ENCODE results near the gene UMAD1.
A peak's percentile ranks its signal among the peaks of the same experiment; 100 is the strongest.

UMAD1 gene

DNA sequence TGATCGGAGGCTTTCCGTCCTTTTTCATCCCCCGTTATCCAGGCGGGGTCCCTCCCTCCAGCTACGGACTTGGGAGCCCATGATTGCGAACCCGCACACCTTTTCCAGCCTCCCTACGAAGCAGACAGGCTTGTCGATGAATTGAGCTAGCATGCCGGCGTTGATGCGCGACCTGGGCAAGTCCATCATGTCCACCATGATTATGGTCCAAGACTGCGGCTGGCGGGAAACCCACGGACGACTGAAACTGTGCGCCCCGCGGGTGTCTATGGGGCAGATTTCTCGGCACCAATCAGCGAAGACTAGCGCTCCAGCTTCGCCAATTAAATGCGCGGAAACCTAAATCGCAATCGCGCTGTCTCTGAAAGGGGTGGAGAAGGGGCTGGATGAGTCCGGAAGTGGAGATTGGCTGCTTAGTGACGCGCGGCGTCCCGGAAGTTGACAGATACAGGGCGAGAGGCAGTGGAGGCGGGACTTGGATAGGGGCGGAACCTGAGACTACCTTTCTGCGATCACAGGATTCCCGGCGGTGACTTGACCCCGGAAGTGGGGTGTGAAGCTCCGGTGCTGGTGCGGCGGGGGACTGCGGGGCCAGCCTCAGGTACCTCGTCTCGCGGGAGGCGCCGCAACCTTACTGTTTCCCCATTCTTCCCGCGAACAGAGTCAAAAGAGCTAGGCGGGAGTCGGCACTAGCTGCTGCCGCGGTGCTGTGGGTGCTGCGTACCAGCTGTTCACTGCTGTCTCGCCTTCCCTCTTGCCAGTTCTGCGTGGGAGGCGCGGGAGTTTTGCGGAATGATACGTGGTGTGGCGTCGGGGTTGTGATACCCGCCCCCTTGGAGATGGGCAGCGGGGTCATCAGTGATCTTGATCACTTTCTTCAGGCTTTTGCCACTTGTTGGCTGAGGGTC is at the start of gene UMAD1:
Gene UMAD1 (plus strand): TSS at position 532 of the 908 bp plus-strand sequence. CDS start 32,620 bp downstream, outside the sequence.
- peak; percentile 91 to 95 for DNase-seq (ENCODE audit: low read depth in 1 of 2, low spot score in 1 of 2)

DNA sequence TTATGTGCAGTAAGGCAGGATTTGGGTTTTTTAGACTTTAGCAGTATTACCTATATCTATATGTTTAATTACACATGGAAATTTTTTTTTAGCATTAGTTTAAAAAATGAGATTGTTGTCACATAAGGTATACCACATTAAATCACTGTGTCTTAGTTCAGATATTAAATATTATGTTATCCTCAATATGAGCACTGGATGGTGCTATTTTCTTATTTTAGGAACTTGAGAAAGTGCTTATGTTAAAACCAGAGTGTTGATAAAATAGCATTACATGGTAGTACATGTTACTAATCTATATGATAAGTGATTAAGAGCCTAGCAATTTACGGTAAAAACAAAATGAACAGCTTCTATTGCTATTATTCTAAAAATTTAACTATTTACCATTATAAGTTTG is 45.1 kb upstream of the UMAD1 start:
- no peak for DNase-seq (ENCODE audit: low read depth in 1 of 2, low spot score in 1 of 2)

DNA sequence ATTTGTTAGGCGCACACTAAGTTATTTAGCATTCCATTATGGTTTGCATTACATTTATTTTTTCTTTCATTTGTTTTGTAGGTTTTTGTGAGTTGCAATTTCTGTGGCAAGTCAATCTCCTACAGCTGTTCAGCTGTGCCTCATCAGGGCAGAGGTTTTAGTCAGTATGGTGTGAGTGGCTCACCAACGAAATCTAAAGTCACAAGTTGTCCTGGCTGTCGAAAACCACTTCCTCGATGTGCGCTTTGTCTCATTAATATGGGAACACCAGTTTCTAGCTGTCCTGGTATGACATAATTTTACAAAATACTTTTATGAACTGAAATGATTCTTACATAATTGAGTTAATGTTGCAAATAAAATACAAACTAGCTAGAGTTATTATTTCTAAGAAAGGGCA is 44.4 kb upstream of the UMAD1 start:
- DNase-seq (ENCODE audit: low read depth in 1 of 2, low spot score in 1 of 2) = no peak

DNA sequence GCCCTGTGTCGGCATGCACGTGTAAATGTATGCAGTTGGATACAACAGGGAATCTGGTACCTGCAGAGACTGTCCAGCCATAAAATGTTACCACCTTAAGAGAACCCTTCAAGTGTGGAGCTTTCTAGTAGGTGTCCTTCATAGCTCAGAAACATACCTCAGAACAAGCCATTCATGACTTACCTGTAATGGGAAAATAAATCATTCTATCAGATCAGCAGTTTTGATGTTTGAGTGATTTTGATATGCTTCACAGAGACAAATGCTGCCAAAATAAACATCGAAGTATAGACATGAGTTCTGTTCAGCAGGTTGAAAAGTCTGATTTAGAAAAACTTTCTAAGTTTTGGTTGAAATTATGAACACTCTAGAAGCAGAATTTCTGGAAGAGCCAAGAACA is 33.5 kb upstream of the UMAD1 start:
- no peak for DNase-seq (ENCODE audit: low read depth in 1 of 2, low spot score in 1 of 2)

DNA sequence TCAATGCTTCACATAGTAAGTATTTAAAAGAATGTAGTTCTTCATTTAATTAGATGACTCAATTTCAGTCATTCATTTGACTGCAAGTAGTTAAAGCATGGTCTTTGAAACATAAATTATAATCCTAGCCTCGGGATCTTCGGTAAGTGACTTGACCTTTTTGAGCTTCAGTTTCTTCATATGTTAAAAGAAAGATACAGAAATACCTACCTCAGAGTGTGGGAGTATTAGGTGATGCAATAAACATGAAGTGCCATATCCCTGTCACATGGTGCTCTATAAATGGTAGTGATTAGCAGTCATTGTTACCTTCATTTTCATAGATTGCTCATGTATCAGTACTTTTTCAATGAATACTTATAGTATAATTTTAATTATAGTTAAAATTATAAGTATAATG is 31.2 kb upstream of the UMAD1 start:
- no peak for DNase-seq (ENCODE audit: low read depth in 1 of 2, low spot score in 1 of 2)

DNA sequence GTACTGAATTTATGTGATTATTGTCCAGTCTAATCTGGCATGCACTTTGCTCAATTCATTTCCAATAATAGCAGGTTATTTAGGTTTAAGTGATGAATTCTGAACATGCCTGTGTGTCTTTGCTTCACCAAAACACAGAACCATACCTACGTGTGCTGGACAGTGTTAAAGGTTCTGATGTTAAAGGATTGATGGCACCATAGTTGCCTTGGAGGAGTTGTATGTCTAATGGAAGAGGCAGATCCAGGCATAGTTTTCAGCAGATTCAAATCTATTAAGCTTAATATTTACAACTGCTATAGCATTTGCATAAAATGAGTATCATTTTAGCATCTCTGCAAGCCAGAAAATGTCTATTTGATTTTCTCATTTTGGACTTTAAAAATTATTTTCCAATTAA is 28.0 kb upstream of the UMAD1 start:
- DNase-seq (ENCODE audit: low read depth in 1 of 2, low spot score in 1 of 2) = no peak

DNA sequence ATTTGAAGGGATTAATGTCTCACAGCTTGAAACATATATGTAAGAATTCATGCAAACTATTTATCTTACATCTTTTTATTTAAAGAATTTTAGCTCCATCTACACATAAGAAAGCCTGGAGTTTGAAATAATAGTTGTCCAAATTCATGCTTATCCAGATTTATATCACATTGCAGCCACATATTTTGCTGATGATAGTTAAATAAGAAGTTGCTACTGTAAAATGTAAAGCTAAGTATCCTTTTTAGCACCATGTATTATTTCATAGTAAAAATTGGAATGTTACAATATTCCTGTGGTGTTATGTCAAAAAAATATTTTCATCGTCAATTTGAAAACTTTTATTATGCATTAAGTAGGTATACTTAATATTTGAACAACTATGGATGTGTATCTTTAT is 27.3 kb upstream of the UMAD1 start:
- DNase-seq (ENCODE audit: low read depth in 1 of 2, low spot score in 1 of 2) = no peak

DNA sequence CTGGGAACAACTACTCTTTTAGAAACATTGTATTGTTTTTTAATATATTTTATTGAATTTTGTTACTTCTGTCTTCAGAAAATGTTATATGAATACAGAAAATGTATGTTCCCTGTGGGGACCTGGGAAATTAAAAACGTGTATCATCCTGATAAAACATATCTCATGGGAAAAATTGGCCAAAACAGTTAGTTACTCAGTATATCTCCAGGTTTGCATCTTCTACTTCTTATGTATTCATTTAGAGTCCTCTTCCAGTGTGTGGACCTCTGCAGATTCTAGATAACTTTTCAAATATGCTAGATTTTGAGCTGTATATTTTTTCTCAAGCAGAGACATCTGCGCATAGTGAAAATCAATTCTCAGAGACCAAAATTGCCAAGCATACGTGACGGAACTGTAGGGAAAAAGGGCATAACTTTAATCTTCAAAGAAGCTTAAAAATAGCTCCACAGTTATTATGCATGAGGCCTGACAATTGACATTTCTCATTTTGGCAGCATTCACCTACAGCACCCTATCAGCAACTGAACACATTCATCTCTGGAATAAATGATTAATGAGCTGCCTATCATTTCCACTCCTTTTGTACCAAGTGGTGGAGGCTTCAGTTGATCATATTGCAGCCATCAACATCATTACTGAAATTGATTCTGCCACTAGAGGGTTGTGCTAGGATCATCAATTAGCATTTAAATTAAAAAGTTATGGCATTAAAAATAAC is 26.4 kb upstream of the UMAD1 start:
- no peak for DNase-seq (ENCODE audit: low read depth in 1 of 2, low spot score in 1 of 2)

DNA sequence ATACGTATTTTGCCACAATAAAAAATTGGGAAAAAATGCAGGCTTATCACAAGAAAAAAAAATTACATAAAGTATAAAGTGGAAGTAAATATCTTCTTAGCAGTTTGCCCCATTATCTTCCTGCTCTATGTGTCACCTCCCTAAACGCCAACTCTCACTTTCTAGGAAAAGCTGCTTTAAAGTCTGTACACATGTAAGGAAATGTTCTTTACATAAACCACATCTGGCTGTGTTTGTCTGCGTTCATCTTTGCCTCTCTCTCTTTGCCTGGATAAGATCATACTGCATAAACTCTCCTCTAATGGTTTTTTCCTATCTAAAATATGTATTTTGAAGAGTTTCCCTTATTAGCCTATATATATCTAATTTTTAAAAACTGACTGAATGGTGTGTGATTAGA is 23.0 kb upstream of the UMAD1 start:
- DNase-seq (ENCODE audit: low read depth in 1 of 2, low spot score in 1 of 2) = no peak

DNA sequence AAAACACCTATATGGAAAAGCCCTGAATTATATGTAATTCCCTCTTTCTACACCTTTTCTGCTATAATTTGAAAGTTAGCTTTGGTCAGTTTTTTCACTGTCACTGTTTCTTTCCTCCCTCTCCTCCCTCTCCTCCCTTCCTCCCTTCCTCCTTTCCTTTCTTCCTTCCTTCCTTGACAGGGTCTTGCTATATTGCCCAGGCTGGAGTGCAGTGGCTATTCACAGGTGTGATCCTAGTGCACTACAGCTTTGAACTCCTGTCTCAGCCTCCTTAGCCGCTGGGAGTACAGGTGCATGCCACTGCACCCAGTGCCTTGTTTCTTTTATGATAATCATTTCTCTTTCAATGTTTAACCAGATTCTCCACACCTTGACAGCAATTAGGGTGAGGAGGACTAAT is 22.1 kb upstream of the UMAD1 start:
- no peak for DNase-seq (ENCODE audit: low read depth in 1 of 2, low spot score in 1 of 2)

DNA sequence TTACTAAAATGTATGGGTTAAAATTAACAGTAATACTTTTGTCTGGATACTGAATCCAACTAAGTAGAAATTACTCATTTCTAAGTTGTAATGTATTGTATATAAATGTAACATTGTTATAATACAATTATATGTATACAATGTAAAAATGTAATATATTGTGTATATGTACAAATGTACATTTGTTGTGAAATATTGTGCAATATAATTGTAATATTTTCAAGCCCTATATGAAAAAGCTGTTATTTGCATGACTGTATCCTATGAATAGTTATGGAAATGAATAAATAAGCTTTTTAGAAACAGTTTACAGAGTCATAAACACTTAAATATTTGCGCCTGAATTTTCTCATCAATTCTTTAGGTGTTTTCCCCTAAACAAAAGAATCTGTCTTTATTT is 20.3 kb upstream of the UMAD1 start:
- DNase-seq (ENCODE audit: low read depth in 1 of 2, low spot score in 1 of 2) = no peak

DNA sequence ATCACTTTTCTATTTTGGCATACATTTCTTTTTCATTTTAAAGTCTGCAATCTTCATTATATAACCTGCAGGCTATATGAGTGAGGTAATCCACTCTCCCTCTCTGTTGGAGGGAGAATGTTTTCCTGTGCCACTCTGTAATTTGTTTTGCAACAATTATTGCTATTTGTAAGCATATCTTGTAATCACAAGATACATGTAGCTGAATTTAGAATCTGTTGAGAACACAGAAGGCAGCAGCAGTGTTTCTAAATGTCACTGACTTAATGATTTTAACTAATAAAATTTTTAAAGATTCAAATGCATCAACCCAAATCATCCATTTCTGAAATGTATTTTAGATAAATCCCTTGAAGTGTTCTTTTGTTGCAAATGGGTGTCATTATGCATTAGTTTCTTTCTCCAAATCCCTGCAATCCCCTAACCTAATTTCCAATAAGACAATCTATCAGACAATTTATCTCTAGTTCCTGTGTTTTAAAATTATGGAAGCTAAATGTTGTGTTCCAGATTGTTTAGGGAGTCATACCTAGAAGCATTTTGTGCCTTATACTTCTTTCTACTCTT is 19.8 kb upstream of the UMAD1 start:
- DNase-seq (ENCODE audit: low read depth in 1 of 2, low spot score in 1 of 2) = no peak

DNA sequence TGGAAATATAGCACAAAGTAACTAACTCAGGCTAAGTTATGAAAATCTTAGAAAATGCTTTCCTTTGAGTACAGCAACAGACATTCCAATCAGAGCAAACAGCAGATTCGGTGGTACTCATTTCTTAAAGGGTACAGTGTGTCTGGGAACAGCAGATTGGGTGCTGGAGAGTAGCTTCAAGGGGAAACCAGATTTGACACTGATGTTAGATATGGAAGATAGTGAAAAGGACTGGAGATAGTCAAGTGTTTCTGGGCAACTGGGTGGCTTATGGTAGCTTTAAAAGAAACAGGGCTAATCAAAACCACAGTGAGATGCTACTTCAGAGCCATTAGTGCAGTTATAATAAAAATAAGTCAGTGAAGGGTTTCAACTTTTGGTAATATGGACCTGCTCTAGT is 12.1 kb upstream of the UMAD1 start:
- no peak for DNase-seq (ENCODE audit: low read depth in 1 of 2, low spot score in 1 of 2)

DNA sequence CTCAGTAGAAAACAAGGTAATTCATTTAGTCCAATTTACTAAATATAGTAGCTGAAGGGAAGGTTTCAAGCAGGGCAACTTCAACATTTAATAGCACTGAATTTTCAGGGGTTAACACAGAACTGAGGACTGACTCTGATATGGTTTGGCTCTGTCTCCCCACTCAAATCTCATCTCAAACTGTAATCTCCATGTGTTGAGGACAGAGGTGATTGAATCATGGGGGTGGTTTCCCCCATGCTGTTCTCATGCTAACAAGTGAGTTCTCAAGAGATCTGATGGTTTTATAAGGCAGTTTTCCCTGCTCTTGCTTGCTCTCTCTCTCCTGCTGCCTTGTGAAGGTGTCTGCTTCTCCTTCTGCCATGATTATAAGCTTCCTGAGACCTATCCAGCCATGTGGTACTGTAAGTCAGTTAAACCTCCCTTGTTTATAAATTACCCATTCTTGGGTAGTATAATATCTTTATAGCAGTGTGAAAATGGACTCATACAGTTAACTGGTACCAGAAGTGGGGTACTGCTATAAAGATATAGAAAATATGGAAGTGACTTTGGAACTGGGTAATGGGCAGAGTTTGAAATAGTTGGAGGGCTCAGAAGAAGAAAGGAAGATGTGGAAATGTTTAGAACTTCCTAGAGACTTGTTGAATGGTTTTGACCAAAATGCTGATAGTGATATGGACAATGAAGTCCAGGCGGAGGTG is 9.8 kb upstream of the UMAD1 start:
- DNase-seq (ENCODE audit: low read depth in 1 of 2, low spot score in 1 of 2) = no peak

DNA sequence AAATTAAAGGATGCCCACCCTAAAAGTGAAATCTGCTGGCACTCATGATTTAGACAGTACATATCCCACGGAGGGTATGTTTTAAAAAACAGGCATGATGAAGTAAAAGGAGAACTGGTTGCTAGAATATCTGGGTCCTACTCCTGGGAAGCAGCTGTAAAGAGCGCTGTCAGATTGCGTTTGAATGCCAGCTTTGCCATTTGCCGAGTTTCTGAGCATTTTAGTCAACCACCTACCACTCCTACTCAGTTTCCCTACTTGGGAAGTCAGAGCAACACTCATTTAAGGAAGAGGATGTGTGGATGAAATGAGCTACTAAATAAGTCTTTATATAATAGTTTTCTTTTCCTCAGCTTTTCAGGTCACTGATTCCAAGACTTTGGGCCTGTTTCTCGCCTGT is 1.1 kb upstream of the UMAD1 start:
- DNase-seq (ENCODE audit: low read depth in 1 of 2, low spot score in 1 of 2) = no peak

DNA sequence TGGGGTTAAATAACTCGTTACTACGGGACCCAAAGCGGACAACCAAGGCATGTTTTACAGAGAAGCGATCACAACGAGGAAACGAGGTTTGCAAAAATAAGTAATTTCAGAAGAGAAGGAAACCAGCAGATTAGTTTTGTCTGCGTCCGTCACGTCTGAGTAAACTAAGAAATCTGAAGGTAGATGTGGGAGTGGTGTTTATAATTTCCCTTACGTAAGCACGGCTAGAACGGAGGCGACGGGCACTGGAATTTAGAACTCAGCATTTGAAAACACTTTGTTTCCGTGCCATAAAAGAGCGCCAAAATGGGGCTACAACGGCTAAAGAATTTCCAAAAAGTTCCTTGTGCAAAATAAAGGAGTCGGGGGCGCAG is 718 bp upstream of the UMAD1 start:
- peak in 1 of 2 donors; percentile 21 for DNase-seq (ENCODE audit: low read depth in 1 of 2, low spot score in 1 of 2)

DNA sequence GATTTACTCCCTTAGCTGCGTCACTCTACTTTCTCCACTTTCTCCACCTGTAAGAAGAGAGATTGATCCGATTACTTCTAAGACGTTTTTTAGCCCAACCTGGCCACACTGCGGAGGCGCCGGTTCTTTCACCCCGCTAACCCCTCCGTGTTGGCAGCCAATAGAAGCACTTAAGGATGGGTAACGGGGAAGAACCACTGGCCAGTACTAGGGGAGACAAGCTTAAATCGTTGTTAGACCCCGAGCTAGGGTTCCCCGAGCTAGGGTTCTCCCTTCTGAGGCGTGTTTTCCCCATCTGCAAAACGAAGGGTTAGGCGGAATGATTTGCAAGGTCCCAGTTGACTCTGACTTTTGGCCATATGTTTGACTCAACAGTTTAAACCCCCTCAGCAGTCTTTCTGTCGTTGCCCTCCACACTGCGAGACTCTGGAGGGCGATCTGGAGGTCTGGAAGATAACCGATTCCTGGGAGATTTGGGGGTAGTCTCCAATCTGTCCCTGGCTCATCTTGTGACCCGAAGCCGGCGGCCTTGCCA is 644 bp downstream of the UMAD1 start:
- no peak for DNase-seq (ENCODE audit: low read depth in 1 of 2, low spot score in 1 of 2)

DNA sequence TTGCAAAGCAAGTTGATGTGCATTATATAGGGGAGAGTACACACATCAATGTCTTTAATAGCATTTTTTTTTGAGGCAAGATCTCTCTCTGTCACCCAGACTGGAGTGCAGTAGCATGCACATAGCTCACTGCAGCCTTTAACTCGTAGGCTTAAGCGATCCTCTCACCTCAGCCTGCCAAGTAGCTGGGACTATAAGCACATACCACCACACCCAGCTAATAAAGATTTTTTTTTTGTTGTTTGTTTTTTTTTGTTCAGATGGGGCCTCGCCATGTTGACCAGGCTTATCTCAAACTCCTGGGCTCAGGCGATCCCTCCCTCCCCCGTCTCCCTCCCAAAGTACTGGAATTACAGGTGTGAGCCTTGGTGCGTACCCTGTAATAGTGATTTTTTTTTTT is 1.5 kb downstream of the UMAD1 start:
- no peak for DNase-seq (ENCODE audit: low read depth in 1 of 2, low spot score in 1 of 2)

DNA sequence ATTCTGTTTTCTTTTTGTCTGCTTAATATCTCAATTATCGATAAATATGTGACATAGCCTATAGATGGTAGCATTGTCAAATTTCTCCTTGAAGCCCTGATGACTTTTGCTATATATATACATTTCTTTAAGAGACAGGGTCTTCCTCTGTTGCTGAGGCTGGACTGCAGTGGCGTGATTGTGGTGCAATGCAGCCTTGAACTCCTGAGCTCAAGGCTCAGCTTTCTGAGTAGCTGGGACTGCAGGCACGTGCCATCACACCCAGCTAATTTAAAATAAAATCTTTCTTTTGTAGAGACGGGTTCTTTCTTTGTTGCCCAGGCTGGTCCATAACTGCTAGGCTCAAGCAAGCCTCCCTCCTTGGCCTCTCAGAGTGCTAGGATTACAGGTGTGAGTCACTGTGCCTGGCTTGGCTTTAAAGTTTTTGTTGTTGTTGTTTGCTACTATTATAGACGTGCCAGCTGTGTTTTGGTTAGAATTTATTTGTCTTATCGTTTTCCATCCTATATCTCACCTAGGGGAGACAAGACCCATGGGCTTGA is 7.0 kb downstream of the UMAD1 start:
- no peak for DNase-seq (ENCODE audit: low read depth in 1 of 2, low spot score in 1 of 2)

DNA sequence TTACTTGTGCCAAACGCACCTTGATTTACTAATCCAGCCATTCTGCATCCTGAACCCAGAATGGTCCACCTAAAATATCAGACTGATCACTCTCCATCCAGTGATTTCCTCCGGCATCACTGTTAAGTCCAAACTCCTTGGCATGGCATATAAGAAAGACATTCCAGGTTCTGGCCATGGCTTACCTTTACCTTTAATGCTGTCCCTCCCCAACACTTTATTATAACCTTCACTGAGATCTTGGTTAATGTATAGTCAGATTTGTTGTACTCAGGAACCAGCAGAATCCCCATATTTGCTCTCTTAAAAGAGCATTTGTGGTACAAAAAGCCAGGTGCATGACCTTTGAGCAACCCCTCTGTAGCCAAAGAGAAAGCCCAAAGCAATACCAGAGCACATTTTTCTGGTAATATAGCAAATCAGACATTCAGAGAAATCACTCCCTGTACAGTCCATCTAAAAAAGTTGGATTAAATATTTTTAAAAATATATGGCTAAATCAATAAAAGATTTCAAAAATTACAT is 10.2 kb downstream of the UMAD1 start:
- no peak for DNase-seq (ENCODE audit: low read depth in 1 of 2, low spot score in 1 of 2)

DNA sequence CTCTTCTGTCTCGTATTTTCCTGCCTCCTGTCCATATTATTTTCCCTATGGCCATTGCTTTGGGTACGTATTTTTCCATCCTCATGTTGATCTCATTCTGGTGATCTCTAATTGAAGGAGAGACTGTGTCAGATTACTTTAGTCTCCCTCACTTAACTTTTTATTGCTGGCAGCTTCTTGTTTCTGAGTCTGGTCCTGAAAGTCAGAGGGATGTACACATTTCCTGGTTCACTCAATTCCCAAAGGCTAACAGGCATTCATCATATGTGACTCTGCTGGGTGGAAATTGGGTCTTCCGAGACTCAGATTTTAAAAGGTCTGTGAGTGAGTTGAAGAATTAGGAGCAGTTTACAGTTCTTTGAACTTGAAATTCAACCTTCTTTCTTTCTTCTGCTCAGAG is 10.9 kb downstream of the UMAD1 start:
- no peak for DNase-seq (ENCODE audit: low read depth in 1 of 2, low spot score in 1 of 2)
